Body of pancreas (tissue), 4 donors: Measurements from ENCODE around the gene CHST9.

ENCODE experiments used
- CTCF ChIP-seq, 7 experiments: fragments of 450-650 bp in 4 of 7; fragments of 200-600 bp in 3 of 7; sonication (generic) in 3 of 7; IDR thresholded peaks; one replicate each; pipeline ENCODE4 v1.5.1; 2016 to 2019; ENCODE audit warnings: antibody characterized with exemption in 7 of 7
- POLR2A ChIP-seq, 3 donors: fragments of 450-650 bp; IDR thresholded peaks; one replicate each; pipeline ENCODE4 v1.6.1; 2016; ENCODE audit warnings: antibody characterized with exemption in 3 of 3, mild to moderate bottlenecking in 2 of 3

GRCh38 chr18:26978812-26979341 is 206.2 kb downstream of the CHST9 start:
- TF ChIP-seq CTCF (IDR thresholded peaks at IDR 0.05) (no peak), POLR2A (IDR thresholded peaks at IDR 0.05) (no peak)
